ENCODE results near the gene FBXO9. TPM values are rescaled to one million over a fixed set of nuclear protein-coding genes. Genes with fewer than 3 reads are reported as not detected.

The FBXO9 gene
- total RNA-seq, 1 experiment from 2014 or later, result 68.4 TPM

DNA sequence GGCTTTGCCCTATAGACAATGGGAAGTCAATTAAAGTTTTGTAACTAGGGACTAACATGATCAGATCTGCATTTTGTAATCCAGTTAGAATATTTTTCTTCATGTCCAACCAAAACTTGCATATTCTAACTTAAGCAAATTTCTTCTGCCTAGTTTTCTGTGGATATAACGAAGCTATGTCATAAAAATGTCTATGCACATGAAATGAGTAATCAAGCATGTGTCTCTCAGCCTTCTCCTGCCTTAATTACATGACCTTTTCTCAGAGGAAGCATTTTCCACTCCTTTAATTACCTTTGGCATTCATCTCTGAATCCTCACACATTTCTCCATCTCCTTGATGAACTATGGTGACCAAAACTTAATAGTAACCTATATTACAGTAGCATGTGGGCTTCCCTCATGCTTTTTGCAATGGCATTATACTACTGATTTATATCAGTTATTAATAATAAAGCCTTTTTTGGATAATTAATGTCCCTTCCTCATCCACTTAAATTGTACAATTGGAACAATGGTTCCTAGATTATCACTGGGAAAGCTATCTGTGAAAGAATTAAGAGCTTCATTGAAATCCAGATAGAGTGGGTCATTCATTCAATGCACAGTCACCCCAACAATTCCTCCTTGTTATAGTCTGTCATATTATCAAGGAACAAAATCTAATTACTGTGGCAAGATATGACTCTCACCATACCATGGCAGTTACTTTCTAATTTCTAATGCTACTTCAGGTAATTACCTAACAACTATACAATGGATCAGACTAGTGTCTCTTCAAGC lies 19.1 kb upstream of the FBXO9 start:
- Mint-ChIP-seq H3K27ac (no peak overlapping the region), H3K9me3 (no peaks in the 10 kb centered on the region), H3K36me3 (ENCODE audit: insufficient read depth in 1 of 3, low read depth in 3 of 3) (peaks cover 0 to 5% (median 2%) of the 10 kb centered on the region in 3 experiments; a peak in 5 of 7 replicates), H3K4me3 (no peak overlapping the region), H3K27me3 (ENCODE audit: low read depth) (no peaks in the 10 kb centered on the region), H3K4me1 (peaks cover 20 to 28% of the 10 kb centered on the region in 2 experiments)
- H3K23ac ChIP-seq (ENCODE audit: insufficient read length, low read depth, low read length), result no peak overlapping the region
- H3K18ac ChIP-seq (ENCODE audit: insufficient read length, low read depth, low read length), result no peak overlapping the region
- H2AFZ ChIP-seq (ENCODE audit: low read length), result no peak overlapping the region
- H3K56ac ChIP-seq (ENCODE audit: insufficient read length, low read depth, low read length), result no peak overlapping the region
- no peaks in the 10 kb centered on the region for H3K9me3 ChIP-seq (ENCODE audit: control insufficient read depth, low read depth, low read length)
- H3T11ph ChIP-seq (ENCODE audit: low read length), result no peak overlapping the region
- no peaks in the 10 kb centered on the region; the same call in 1 of the 2 replicates for H3K27me3 ChIP-seq (ENCODE audit: insufficient read depth, low read length)
- H4K5ac ChIP-seq (ENCODE audit: insufficient read length, low read depth, low read length), result no peak overlapping the region
- no peaks in the 10 kb centered on the region for H3K79me1 ChIP-seq (ENCODE audit: insufficient read depth, low read depth, low read length, poor library complexity, severe bottlenecking)
- WGBS (ENCODE audit: extremely low coverage, insufficient read length, low lambda C conversion rate), result no CpG with 5 or more reads among the region's 1 CpG
- H4K8ac ChIP-seq (replicated peaks; ENCODE audit: insufficient read length, low read depth, low read length), result no peak overlapping the region
- H2BK15ac ChIP-seq (ENCODE audit: low read depth, low read length), result no peak overlapping the region
- no peaks in the 10 kb centered on the region for H3K23me2 ChIP-seq (ENCODE audit: insufficient read length, low read depth, low read length, poor library complexity, severe bottlenecking)
- no peaks in the 10 kb centered on the region; the same call in 1 of the 2 replicates for H3K4me1 ChIP-seq (ENCODE audit: insufficient read depth, low read length)
- no peak for DNase-seq
- H3K4ac ChIP-seq (ENCODE audit: low read depth, low read length), result no peak overlapping the region
- no peak overlapping the region for H4K91ac ChIP-seq (ENCODE audit: insufficient read length, low read depth, low read length)
- H3K14ac ChIP-seq (ENCODE audit: insufficient read depth, low read length), result no peak overlapping the region
- H2BK120ac ChIP-seq (ENCODE audit: low read depth, low read length, poor library complexity, severe bottlenecking), result no peak overlapping the region
- no peak overlapping the region for H2BK12ac ChIP-seq (ENCODE audit: insufficient read length, low read depth, low read length)
- no peak overlapping the region for H2AK5ac ChIP-seq (ENCODE audit: insufficient read length, low read length)
- H3K27ac ChIP-seq (ENCODE audit: insufficient read length, low read depth, low read length), result no peak overlapping the region
- no peaks in the 10 kb centered on the region for H3K79me2 ChIP-seq (ENCODE audit: insufficient read depth, low read length)
- TF ChIP-seq, protein P1, sequence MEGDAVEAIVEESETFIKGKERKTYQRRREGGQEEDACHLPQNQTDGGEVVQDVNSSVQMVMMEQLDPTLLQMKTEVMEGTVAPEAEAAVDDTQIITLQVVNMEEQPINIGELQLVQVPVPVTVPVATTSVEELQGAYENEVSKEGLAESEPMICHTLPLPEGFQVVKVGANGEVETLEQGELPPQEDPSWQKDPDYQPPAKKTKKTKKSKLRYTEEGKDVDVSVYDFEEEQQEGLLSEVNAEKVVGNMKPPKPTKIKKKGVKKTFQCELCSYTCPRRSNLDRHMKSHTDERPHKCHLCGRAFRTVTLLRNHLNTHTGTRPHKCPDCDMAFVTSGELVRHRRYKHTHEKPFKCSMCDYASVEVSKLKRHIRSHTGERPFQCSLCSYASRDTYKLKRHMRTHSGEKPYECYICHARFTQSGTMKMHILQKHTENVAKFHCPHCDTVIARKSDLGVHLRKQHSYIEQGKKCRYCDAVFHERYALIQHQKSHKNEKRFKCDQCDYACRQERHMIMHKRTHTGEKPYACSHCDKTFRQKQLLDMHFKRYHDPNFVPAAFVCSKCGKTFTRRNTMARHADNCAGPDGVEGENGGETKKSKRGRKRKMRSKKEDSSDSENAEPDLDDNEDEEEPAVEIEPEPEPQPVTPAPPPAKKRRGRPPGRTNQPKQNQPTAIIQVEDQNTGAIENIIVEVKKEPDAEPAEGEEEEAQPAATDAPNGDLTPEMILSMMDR (conservative IDR thresholded peaks at IDR 0.05), result no peak
- H3K4me2 ChIP-seq (ENCODE audit: insufficient read depth, insufficient read length, low read length), result no peak overlapping the region
- H4K20me1 ChIP-seq (ENCODE audit: control insufficient read depth, insufficient read depth, insufficient read length), result no peaks in the 10 kb centered on the region
- H2BK20ac ChIP-seq (ENCODE audit: low read depth, low read length, poor library complexity, severe bottlenecking), result no peak overlapping the region
- H2BK5ac ChIP-seq (ENCODE audit: insufficient read length, low read length), result no peak overlapping the region
- no peak overlapping the region for H3K9ac ChIP-seq (ENCODE audit: extremely low read depth, insufficient read length, low read length)
